ENCODE results near the gene FCGR3B. TPM values are rescaled to one million over a fixed set of nuclear protein-coding genes. Genes with fewer than 3 reads are reported as not detected.

The FCGR3B gene
- total RNA-seq, 1 donor from 2014 or later = 1.5 TPM

Other genes starting within 250 kb of the FCGR3B start
- gene FCGR2A, start 125.7 kb downstream of the FCGR3B start, total RNA-seq = 13.0 TPM
- gene HSPA6, start 106.6 kb downstream of the FCGR3B start, total RNA-seq = 0.58 TPM
- gene FCGR3A, start 81.4 kb downstream of the FCGR3B start, total RNA-seq = 15.0 TPM
- 9.7 TPM for gene FCGR2B, start 32.0 kb upstream of the FCGR3B start, total RNA-seq
- gene FCRLA, start 76.1 kb upstream of the FCGR3B start, total RNA-seq = 0.11 TPM
- 0.33 TPM for gene FCRLB, start 90.4 kb upstream of the FCGR3B start, total RNA-seq
- gene DUSP12, start 118.6 kb upstream of the FCGR3B start, total RNA-seq = 8.4 TPM
- gene ATF6, start 135.1 kb upstream of the FCGR3B start, total RNA-seq = 13.0 TPM

All from left ventricle myocardium inferior (tissue), 1 donor.